Astrocyte of the spinal cord (primary cell): ENCODE results near the gene RNF175.
A peak's percentile ranks its signal among the peaks of the same experiment; 100 is the strongest.

Source experiments
- DNase-seq: peaks from one replicate; pipeline ENCODE4 v3.0.0; 2011; ENCODE audit warnings: low read depth, low spot score
- H3K4me3 ChIP-seq: 2 replicates; pipeline ENCODE4 v1.5.1; 2011; ENCODE audit warnings: low read depth, mild to moderate bottlenecking, low read length, moderate library complexity
- CTCF ChIP-seq: IDR thresholded peaks from 2 replicates; pipeline ENCODE4 v1.5.1; 2012; ENCODE audit warnings: low read depth, mild to moderate bottlenecking, low read length, inconsistent platforms
- in situ Hi-C: cut with HindIII; loops from 2 replicates; pipeline ENCODE4 v1.10.0; 2017; ENCODE audit warnings: low sequenced_read_pairs

Gene RNF175

GRCh38 chr4:153725831-153726154, 34.0 kb downstream of the RNF175 start:
- DNase-seq, result no peak
- TF ChIP-seq CTCF, result no peak
- H3K4me3 ChIP-seq, result no peak overlapping the region
- in situ Hi-C loops, result no loop called here

- no peak for TF ChIP-seq CTCF
- in situ Hi-C loops, result no loop called here
- DNase-seq, result no peak
- H3K4me3 ChIP-seq, result no peak overlapping the region
Measured at GRCh38 chr4:153725136-153725830, 34.5 kb downstream of the RNF175 start.

GRCh38 chr4:153724606-153725005, 35.2 kb downstream of the RNF175 start:
- DNase-seq, result no peak
- in situ Hi-C loops, result no loop called here
- no peak overlapping the region for H3K4me3 ChIP-seq
- TF ChIP-seq CTCF, result no peak

GRCh38 chr4:153722036-153722435, 37.8 kb downstream of the RNF175 start:
- H3K4me3 ChIP-seq, result no peak overlapping the region
- no peak for DNase-seq
- TF ChIP-seq CTCF, result no peak
- in situ Hi-C loops, result no loop called here

- no peak for TF ChIP-seq CTCF
- peak; percentile 18 for DNase-seq
- no peak overlapping the region for H3K4me3 ChIP-seq
- in situ Hi-C loops, result no loop called here
Measured at GRCh38 chr4:153713866-153714646, 45.8 kb downstream of the RNF175 start.

- in situ Hi-C loops, result no loop called here
- no peak overlapping the region for H3K4me3 ChIP-seq
- no peak for TF ChIP-seq CTCF
- DNase-seq, result no peak
Measured at GRCh38 chr4:153710681-153711080, 49.1 kb downstream of the RNF175 start.
